BJ (cell line): ENCODE data around the gene TRIM2. TPM values are rescaled to one million over a fixed set of nuclear protein-coding genes. Genes with fewer than 3 reads are reported as not detected.
"Not testable (repeated sequence)": the region's sequence is repeated elsewhere in the genome, so short reads cannot be mapped to it uniquely, and the experiment has no call there.

ENCODE experiments used
- CTCF ChIA-PET: fragments of 350-600 bp; formaldehyde crosslinking; extraction: SDS; loops from one replicate; lab custom pipeline; 2021; ENCODE audit warnings: antibody characterized with exemption, inconsistent platforms; lab: Yijun Ruan, JAX
- POLR2A ChIA-PET: fragments of 300-600 bp; sonication (Branson Sonifier 250); formaldehyde crosslinking; extraction: SDS; loops from one replicate; lab custom pipeline; 2021; ENCODE audit warnings: antibody characterized with exemption; lab: Charles Lee
- DNase-seq: peaks from one replicate; pipeline ENCODE4 v3.0.0-alpha.2; 2011; ENCODE audit warnings: low read depth
- H3K27me3 ChIP-seq: 2 replicates; pipeline ENCODE4 v1.6.0; 2011; ENCODE audit warnings: low read length; ENCODE audit not compliant: control insufficient read depth, insufficient read depth
- H3K36me3 ChIP-seq: 2 replicates; pipeline ENCODE4 v1.5.1; 2011; ENCODE audit warnings: low read length; ENCODE audit not compliant: control insufficient read depth, insufficient read depth
- H3K4me3 ChIP-seq: 2 replicates; pipeline ENCODE4 v1.5.1; 2011; ENCODE audit warnings: low read depth, mild to moderate bottlenecking, control low read depth, low read length
- CTCF ChIP-seq: IDR thresholded peaks from 2 replicates; pipeline ENCODE4 v1.5.1; 2011; ENCODE audit warnings: low read depth, mild to moderate bottlenecking, control low read depth, inconsistent platforms, low read length, moderate library complexity; ENCODE audit not compliant: insufficient read depth
- polyA plus RNA-seq: library from polyadenylated mRNA; depleted of rRNA; stranded (reverse); fragments of >200 nt; gene quantifications from 2 replicates; pipeline ENCODE4 v1.2.3, GENCODE V29; 2011

Gene TRIM2
- polyA plus RNA-seq, 1 experiment = 34.1 TPM

- ChIA-PET CTCF (no interaction called here), POLR2A (no interaction called here)
- no peak for TF ChIP-seq CTCF
- no peak overlapping the region for H3K4me3 ChIP-seq
- H3K27me3 ChIP-seq = no peaks in the 10 kb centered on the region; the same call in 1 of the 2 replicates
- DNase-seq = no peak
- H3K36me3 ChIP-seq = no peaks in the 10 kb centered on the region
Observed at GRCh38 chr4:153186046-153186728, 18.1 kb upstream of the TRIM2 start.

- Histone ChIP-seq H3K36me3 (no peaks in the 10 kb centered on the region), H3K4me3 (no peak overlapping the region), H3K27me3 (no peaks in the 10 kb centered on the region)
- no peak for DNase-seq
- POLR2A ChIA-PET = no interaction called here
- CTCF ChIA-PET = no interaction called here
- no peak for TF ChIP-seq CTCF
Observed at GRCh38 chr4:153189016-153189801, 15.0 kb upstream of the TRIM2 start.

GRCh38 chr4:153191795-153192363, 12.4 kb upstream of the TRIM2 start:
- H3K36me3 ChIP-seq = no peaks in the 10 kb centered on the region

GRCh38 chr4:153197301-153197700, 6.9 kb upstream of the TRIM2 start:
- ChIA-PET POLR2A (interaction anchor here (0.9 kb wide), 1 partner anchor 9 kb away, joined by 3 read pairs; no protein-coding TSS in a partner anchor), CTCF (interaction anchor here (0.8 to 1.5 kb wide), 6 partner anchors 9 to 121 kb away, joined by 3 to 8 read pairs (median 4); no protein-coding TSS in a partner anchor)
- H3K4me3 ChIP-seq = no peak overlapping the region
- no peak for TF ChIP-seq CTCF
- DNase-seq = no peak
- H3K36me3 ChIP-seq = no peaks in the 10 kb centered on the region
- no peaks in the 10 kb centered on the region for H3K27me3 ChIP-seq

More at GRCh38 chr4:153191795-153192363, 12.4 kb upstream of the TRIM2 start:
- no peak for DNase-seq
- CTCF ChIA-PET = interaction anchor here (2.5 kb wide), 1 partner anchor 15 kb away, joined by 13 read pairs; no protein-coding TSS in a partner anchor
- POLR2A ChIA-PET = no interaction called here
- TF ChIP-seq CTCF = no peak
- Histone ChIP-seq H3K27me3 (no peaks in the 10 kb centered on the region), H3K4me3 (no peak overlapping the region)

- ChIA-PET POLR2A (no interaction called here), CTCF (interaction anchor here (1.3 kb wide), 1 partner anchor 56 kb away, joined by 4 read pairs; no protein-coding TSS in a partner anchor)
- DNase-seq = no peak
- TF ChIP-seq CTCF = no peak
- no peaks in the 10 kb centered on the region for H3K27me3 ChIP-seq
- H3K36me3 ChIP-seq = no peaks in the 10 kb centered on the region
- no peak overlapping the region for H3K4me3 ChIP-seq
Observed at GRCh38 chr4:153198719-153199118, 5.5 kb upstream of the TRIM2 start.

- not testable (repeated sequence) for H3K4me3 ChIP-seq, H3K27me3 ChIP-seq
- CTCF ChIA-PET = interaction anchor here (1.6 kb wide), 1 partner anchor 115 kb away, joined by 7 read pairs; no protein-coding TSS in a partner anchor
Observed at GRCh38 chr4:153203746-153204145, 497 bp upstream of the TRIM2 start.

More at GRCh38 chr4:153203746-153204145, 497 bp upstream of the TRIM2 start:
- POLR2A ChIA-PET, H3K36me3 ChIP-seq, DNase-seq: not testable (repeated sequence)
